Kidney (tissue), 14 donors: ENCODE measurements around the gene CPAMD8. TPM values are rescaled to one million over a fixed set of nuclear protein-coding genes. Genes with fewer than 3 reads are reported as not detected.
"Not testable (repeated sequence)": the region's sequence is repeated elsewhere in the genome, so short reads cannot be mapped to it uniquely, and the experiment has no call there.

Experiments
- DNase-seq, 5 donors: peaks; one replicate each; pipeline ENCODE4 v3.0.0-alpha.2; 2013 to 2020
- FAIRE-seq: peaks from 2 replicates; lab custom pipeline; 2012; peaks lifted over from hg19 to GRCh38; lab: Jason Lieb, UNC
- H3K27ac ChIP-seq, 2 donors: one replicate each; pipeline ENCODE4 v1.7.0; 2013; ENCODE audit warnings: low read depth in 2 of 2, low read length in 2 of 2, inconsistent platforms in 1 of 2
- H3K27me3 ChIP-seq: one replicate; pipeline ENCODE4 v1.7.1; 2013; ENCODE audit warnings: low read length, inconsistent platforms; ENCODE audit not compliant: control insufficient read depth, insufficient read depth
- H3K36me3 ChIP-seq, 3 donors: one replicate each; pipeline versions ENCODE4 v1.7.0 to v1.7.1; 2013; ENCODE audit warnings: low read length in 3 of 3, control low read depth in 1 of 3, inconsistent platforms in 1 of 3; ENCODE audit not compliant: insufficient read depth in 3 of 3, control insufficient read depth in 2 of 3
- H3K4me1 ChIP-seq, 3 donors: one replicate each; pipeline versions ENCODE4 v1.7.0 to v1.7.1; 2013; ENCODE audit warnings: low read length in 3 of 3, inconsistent platforms in 1 of 3, low read depth in 1 of 3; ENCODE audit not compliant: control insufficient read depth in 2 of 3, insufficient read depth in 2 of 3
- H3K4me3 ChIP-seq, 3 donors: one replicate each; pipeline versions ENCODE4 v1.7.0 to v1.8.1; 2013; ENCODE audit warnings: low read length in 3 of 3, control low read depth in 1 of 3, inconsistent platforms in 1 of 3
- H3K9ac ChIP-seq, 3 donors: one replicate each; pipeline versions ENCODE4 v1.7.0 to v1.7.1; 2013; ENCODE audit warnings: low read length in 3 of 3, control low read depth in 1 of 3, inconsistent platforms in 1 of 3
- H3K9me3 ChIP-seq, 3 donors: one replicate each; pipeline versions ENCODE4 v1.7.0 to v1.7.1; 2013; ENCODE audit warnings: low read length in 3 of 3, control low read depth in 1 of 3, inconsistent platforms in 1 of 3; ENCODE audit not compliant: control insufficient read depth in 2 of 3, insufficient read depth in 1 of 3
- CTCF ChIP-seq: IDR thresholded peaks from 3 replicates; pipeline ENCODE4 v1.5.1; 2012; ENCODE audit warnings: mild to moderate bottlenecking, moderate library complexity, borderline replicate concordance; ENCODE audit not compliant: insufficient read depth; ENCODE audit errors: extremely low read depth
- intact Hi-C: fragments of 100-400 bp; cut with DNase I; formaldehyde crosslinking; loops from one replicate; pipeline ENCODE4 v1.11.1; 2022
- polyA plus RNA-seq: library from polyadenylated mRNA; stranded (reverse); fragments of 350-450 nt; fragmentation: Illumina TruSeq; extraction: RNeasy Lipid Tissue Mini Kit (QIAGEN cat#74804); gene quantifications from one replicate; pipeline ENCODE4 v1.2.3, GENCODE V29; 2014; ENCODE audit warnings: low read depth, low replicate concordance; ENCODE audit not compliant: insufficient read depth
- total RNA-seq: library from RNA; stranded (reverse); fragmentation: NEBNext Ultra II Directional; extraction: Animal tissue kit (Norgen Biotek cat#: 25700); gene quantifications from one replicate; pipeline ENCODE4 v1.2.1, GENCODE V29; 2021
- donor health status: control.
- donor health status: control.
- donor health status: control.
- donor health status: control.
- donor health status: control.
- donor health status: DM: yes; HTN: yes; CAD: no.
- donor health status: Normal renal cell carcinoma (clear cell type).

The CPAMD8 gene
- total and polyA plus RNA-seq, 2 donors from 2014 or later, result 22.0 to 64.1 TPM

GRCh38 chr19:16985403-16985802 lies 41.2 kb downstream of the CPAMD8 start:
- FAIRE-seq, result no peak
- intact Hi-C loops, result no loop called here
- no peak for TF ChIP-seq CTCF

DNA sequence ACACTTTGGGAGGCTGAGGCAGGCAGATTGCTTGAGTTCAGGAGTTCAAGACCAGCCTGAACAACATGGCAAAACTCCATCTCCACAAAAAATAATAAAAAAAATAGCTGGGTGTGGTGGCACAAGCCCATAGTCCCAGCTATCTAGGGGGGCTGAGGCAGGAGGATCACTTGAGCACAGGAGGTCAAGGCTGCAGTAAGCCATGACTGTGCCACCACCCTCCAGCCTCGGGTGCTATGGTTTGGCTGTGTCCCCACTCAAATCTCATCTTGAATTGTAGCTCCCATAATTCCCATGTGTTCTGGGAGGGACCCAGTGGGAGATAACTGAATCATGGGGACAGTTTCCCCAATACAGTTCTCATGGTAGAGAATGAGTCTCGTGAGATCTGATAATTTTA lies 44.0 kb downstream of the CPAMD8 start:
- FAIRE-seq, H3K9me3 ChIP-seq, H3K36me3 ChIP-seq, H3K4me1 ChIP-seq, DNase-seq, intact Hi-C loops, H3K27ac ChIP-seq, H3K9ac ChIP-seq, H3K27me3 ChIP-seq, H3K4me3 ChIP-seq: not testable (repeated sequence)

More at GRCh38 chr19:16985403-16985802, 41.2 kb downstream of the CPAMD8 start:
- no peak for DNase-seq
- H3K4me1 ChIP-seq, result no peaks in the 10 kb centered on the region
- no peak overlapping the region for H3K4me3 ChIP-seq
- no peak overlapping the region for H3K9ac ChIP-seq
- no peaks in the 10 kb centered on the region for H3K27me3 ChIP-seq
- peaks cover 0 to 4% (median 0%) of the 10 kb centered on the region in 3 donors for H3K9me3 ChIP-seq
- no peak overlapping the region for H3K27ac ChIP-seq
- H3K36me3 ChIP-seq, result peaks cover 0 to 2% (median 0%) of the 10 kb centered on the region in 3 donors

- Histone ChIP-seq H3K9me3 (peaks cover 0 to 4% (median 0%) of the 10 kb centered on the region in 3 donors), H3K27ac (no peak overlapping the region), H3K36me3 (no peaks in the 10 kb centered on the region), H3K27me3 (no peaks in the 10 kb centered on the region), H3K4me1 (no peaks in the 10 kb centered on the region), H3K4me3 (no peak overlapping the region), H3K9ac (no peak overlapping the region)
- FAIRE-seq, result no peak
- TF ChIP-seq CTCF, result no peak
- no peak for DNase-seq
- intact Hi-C loops, result no loop called here
Measured at GRCh38 chr19:16978839-16979802, 47.5 kb downstream of the CPAMD8 start.

GRCh38 chr19:16978156-16978555 lies 48.5 kb downstream of the CPAMD8 start:
- FAIRE-seq (no peak), DNase-seq (no peak)
- Histone ChIP-seq H3K9ac (no peak overlapping the region), H3K27me3 (no peaks in the 10 kb centered on the region), H3K4me3 (no peak overlapping the region), H3K4me1 (no peaks in the 10 kb centered on the region), H3K27ac (no peak overlapping the region), H3K36me3 (no peaks in the 10 kb centered on the region), H3K9me3 (no peaks in the 10 kb centered on the region)
- intact Hi-C loops, result no loop called here
- TF ChIP-seq CTCF, result no peak
